CD8-positive, alpha-beta memory T cell (primary cell): ENCODE measurements around the gene FRMD8. TPM values are rescaled to one million over a fixed set of nuclear protein-coding genes. Genes with fewer than 3 reads are reported as not detected.

ENCODE experiments used
- CTCF ChIA-PET: fragments of 350-600 bp; sonication (Branson Sonifier 250); formaldehyde crosslinking; loops from one replicate; lab custom pipeline; 2021; ENCODE audit warnings: antibody characterized with exemption; lab: Charles Lee
- POLR2A ChIA-PET: fragments of 350-600 bp; sonication (Branson Sonifier 250); formaldehyde crosslinking; loops from one replicate; lab custom pipeline; 2021; ENCODE audit warnings: antibody characterized with exemption; lab: Charles Lee
- DNase-seq, 5 donors: peaks; one replicate each; pipeline versions ENCODE4 v3.0.0 to v3.0.0-alpha.2; 2020 to 2022; ENCODE audit warnings: mixed read lengths in 1 of 5
- H3K27ac ChIP-seq: one replicate; pipeline ENCODE4 v1.7.0; 2013; ENCODE audit warnings: low read depth, mild to moderate bottlenecking, low read length, moderate library complexity
- H3K27me3 ChIP-seq: 2 replicates; pipeline ENCODE4 v1.7.0; 2013; ENCODE audit warnings: low read length, mild to moderate bottlenecking; ENCODE audit not compliant: insufficient read depth, poor library complexity, severe bottlenecking
- H3K36me3 ChIP-seq: 2 replicates; pipeline ENCODE4 v1.7.0; 2013; ENCODE audit warnings: mild to moderate bottlenecking, low read length, moderate library complexity; ENCODE audit not compliant: insufficient read depth
- H3K4me1 ChIP-seq: 2 replicates; pipeline ENCODE4 v1.7.0; 2013; ENCODE audit warnings: mild to moderate bottlenecking, low read length, moderate library complexity; ENCODE audit not compliant: insufficient read depth
- H3K4me3 ChIP-seq: 2 replicates; pipeline ENCODE4 v1.7.0; 2013; ENCODE audit warnings: mild to moderate bottlenecking, low read length
- H3K9me3 ChIP-seq: 2 replicates; pipeline ENCODE4 v1.7.0; 2013; ENCODE audit warnings: mild to moderate bottlenecking, low read length
- H3K27ac Mint-ChIP-seq, 8 donors: one replicate each; pipeline ENCODE4 v1.8.0; 2020 to 2021; ENCODE audit warnings: mixed read lengths in 8 of 8, mild to moderate bottlenecking in 6 of 8, inconsistent platforms in 3 of 8, moderate library complexity in 3 of 8
- H3K27me3 Mint-ChIP-seq, 2 donors: one replicate each; pipeline ENCODE4 v1.8.0; 2020 to 2021; ENCODE audit warnings: mixed read lengths in 2 of 2, mild to moderate bottlenecking in 1 of 2, moderate library complexity in 1 of 2
- H3K36me3 Mint-ChIP-seq, 3 donors: one replicate each; pipeline ENCODE4 v1.8.0; 2020 to 2021; ENCODE audit warnings: mixed read lengths in 3 of 3, inconsistent platforms in 1 of 3, mild to moderate bottlenecking in 1 of 3
- H3K4me1 Mint-ChIP-seq, 3 donors: one replicate each; pipeline ENCODE4 v1.8.0; 2020 to 2021; ENCODE audit warnings: mixed read lengths in 3 of 3, inconsistent platforms in 1 of 3, mild to moderate bottlenecking in 1 of 3
- H3K4me3 Mint-ChIP-seq, 7 donors: one replicate each; pipeline ENCODE4 v1.8.0; 2020 to 2021; ENCODE audit warnings: mixed read lengths in 7 of 7, mild to moderate bottlenecking in 6 of 7, moderate library complexity in 4 of 7, inconsistent platforms in 2 of 7
- H3K9me3 Mint-ChIP-seq, 5 donors: one replicate each; pipeline ENCODE4 v1.8.0; 2020 to 2022; ENCODE audit warnings: mixed read lengths in 5 of 5, mild to moderate bottlenecking in 3 of 5, moderate library complexity in 2 of 5, inconsistent platforms in 1 of 5
- polyA plus RNA-seq: library from polyadenylated mRNA; unstranded; fragments of 300-500 nt; fragmentation: Illumina TruSeq; gene quantifications from one replicate; pipeline ENCODE4 v1.2.3, GENCODE V29; 2021
- total RNA-seq, 2 experiments: library from RNA; stranded (reverse); gene quantifications; one replicate each; pipeline ENCODE4 v1.2.3, GENCODE V29; 2021

Gene FRMD8
- total and polyA plus RNA-seq, 3 experiments from 2014 or later = 44.9 to 60.6 (median 49.8) TPM

GRCh38 chr11:65427691-65428577 lies 41.5 kb downstream of the FRMD8 start:
- peak in 3 of 5 donors; percentile 27 to 54 (median 30) for DNase-seq
- POLR2A ChIA-PET = interaction anchor here (1.0 to 20.1 kb wide), 3 partner anchors 9 to 76 kb away, joined by 3 to 1366 read pairs (median 5); partner anchors contain the start of gene MALAT1

DNA sequence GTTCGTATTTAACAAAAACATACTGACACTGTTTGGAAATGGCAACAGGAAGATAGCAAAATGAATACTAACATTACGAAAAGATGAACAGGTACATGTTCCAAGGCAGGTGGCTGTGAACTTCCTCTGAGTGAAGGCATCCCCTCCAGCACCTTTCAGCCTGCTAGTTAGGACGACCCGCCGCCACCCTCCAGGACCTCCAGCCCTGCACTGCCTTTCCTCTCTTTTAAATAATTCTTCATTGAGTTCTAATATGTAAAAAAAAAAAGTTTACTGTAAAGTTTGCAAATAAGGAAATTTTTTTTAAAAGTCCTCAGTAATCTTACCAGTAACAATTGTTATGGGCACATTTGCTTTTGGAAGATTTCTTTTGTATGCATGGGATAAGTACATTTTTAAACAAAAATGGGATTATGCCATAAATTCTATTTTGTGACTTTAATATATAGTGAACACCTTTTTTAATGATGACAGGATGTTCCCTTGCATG lies 42.2 kb downstream of the FRMD8 start:
- peaks cover 70% of the 10 kb centered on the region for H3K4me1 ChIP-seq
- peak overlapping the region; percentile 98 for H3K27ac ChIP-seq
- CTCF ChIA-PET = interaction anchor here (0.7 to 2.2 kb wide), 4 partner anchors 9 to 40 kb away, joined by 3 to 15 read pairs (median 5); no protein-coding TSS in a partner anchor
- Mint-ChIP-seq H3K4me3 (peak overlapping the region; percentile 93 to 97 (median 94)), H3K9me3 (no peaks in the 10 kb centered on the region), H3K27me3 (peaks cover 0 to 6% of the 10 kb centered on the region in 2 donors), H3K36me3 (peaks cover 24 to 55% (median 26%) of the 10 kb centered on the region in 3 donors), H3K4me1 (peaks cover 76 to 79% (median 79%) of the 10 kb centered on the region in 3 donors), H3K27ac (peak overlapping the region; percentile 94 to 100 (median 97))
- peaks cover 5% of the 10 kb centered on the region for H3K36me3 ChIP-seq
- POLR2A ChIA-PET = interaction anchor here (1.5 to 20.1 kb wide), 2 partner anchors 11 to 75 kb away, joined by 9 to 1366 read pairs; partner anchors contain the start of gene MALAT1
- peak overlapping the region; percentile 89 for H3K4me3 ChIP-seq
- no peaks in the 10 kb centered on the region for H3K9me3 ChIP-seq
- DNase-seq = peak in 2 of 5 donors; percentile 23 to 40
- H3K27me3 ChIP-seq = no peaks in the 10 kb centered on the region

More at GRCh38 chr11:65427691-65428577, 41.5 kb downstream of the FRMD8 start:
- Mint-ChIP-seq H3K4me3 (peak overlapping the region; percentile 93 to 97 (median 94)), H3K4me1 (peaks cover 71 to 73% (median 72%) of the 10 kb centered on the region in 3 donors), H3K9me3 (peaks cover 0 to under 1% (median 0%) of the 10 kb centered on the region in 5 donors), H3K27me3 (peaks cover 0 to 12% of the 10 kb centered on the region in 2 donors), H3K27ac (peak overlapping the region; percentile 94 to 100 (median 97)), H3K36me3 (peaks cover 26 to 57% (median 28%) of the 10 kb centered on the region in 3 donors)
- peak overlapping the region; percentile 89 for H3K4me3 ChIP-seq
- peaks cover 6% of the 10 kb centered on the region for H3K36me3 ChIP-seq
- H3K4me1 ChIP-seq = peaks cover 66% of the 10 kb centered on the region
- H3K27ac ChIP-seq = peak overlapping the region; percentile 98
- CTCF ChIA-PET = interaction anchor here (1.2 to 1.6 kb wide), 2 partner anchors 11 to 13 kb away, joined by 3 to 4 read pairs; no protein-coding TSS in a partner anchor
- no peaks in the 10 kb centered on the region for H3K27me3 ChIP-seq
- H3K9me3 ChIP-seq = no peaks in the 10 kb centered on the region

DNA sequence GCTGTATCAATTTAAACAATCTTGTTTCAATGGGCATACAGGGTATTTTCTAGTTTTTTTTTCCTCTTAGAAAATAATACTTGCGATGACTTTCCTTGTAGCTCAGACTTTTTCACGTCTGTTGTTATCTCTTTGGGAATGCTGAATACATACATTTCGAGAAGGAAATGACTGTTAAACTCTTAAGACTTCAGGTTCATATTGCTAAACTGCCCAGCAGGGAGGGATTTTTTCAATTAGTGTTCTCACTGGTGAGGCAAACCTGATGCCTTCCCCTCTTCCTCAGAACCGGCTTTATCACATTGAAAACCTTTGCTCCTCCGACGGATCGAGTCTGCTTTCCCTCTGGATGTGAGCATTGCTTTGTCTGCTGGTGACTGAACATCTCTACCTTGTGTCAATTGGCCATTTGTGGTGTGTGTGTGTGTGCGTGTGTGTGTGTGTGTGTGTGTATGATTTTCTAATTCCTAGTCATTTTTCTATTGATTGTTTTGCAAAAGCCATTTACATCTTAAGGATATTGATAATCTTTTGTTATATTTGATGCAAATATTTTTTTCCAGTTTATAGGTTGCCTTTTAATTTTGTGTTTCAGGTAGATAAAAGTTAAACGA lies 42.7 kb downstream of the FRMD8 start:
- Mint-ChIP-seq H3K9me3 (no peaks in the 10 kb centered on the region), H3K4me1 (peaks cover 76 to 85% (median 84%) of the 10 kb centered on the region in 3 donors), H3K4me3 (peak overlapping the region; percentile 93 to 97 (median 94)), H3K27me3 (peaks cover 0 to 3% of the 10 kb centered on the region in 2 donors), H3K36me3 (peaks cover 20 to 53% (median 23%) of the 10 kb centered on the region in 3 donors), H3K27ac (peak overlapping the region; percentile 94 to 100 (median 97))
- H3K36me3 ChIP-seq = no peaks in the 10 kb centered on the region
- no peaks in the 10 kb centered on the region for H3K27me3 ChIP-seq
- H3K27ac ChIP-seq = peak overlapping the region; percentile 98
- peak overlapping the region; percentile 51 for H3K4me3 ChIP-seq
- POLR2A ChIA-PET = interaction anchor here (1.5 to 20.1 kb wide), 3 partner anchors 9 to 74 kb away, joined by 9 to 1366 read pairs (median 23); partner anchors contain the start of gene MALAT1
- peaks cover 73% of the 10 kb centered on the region for H3K4me1 ChIP-seq
- peak in 2 of 5 donors; percentile 10 to 42 for DNase-seq
- CTCF ChIA-PET = interaction anchor here (0.7 to 2.2 kb wide), 5 partner anchors 9 to 68 kb away, joined by 3 to 15 read pairs (median 4); no protein-coding TSS in a partner anchor
- no peaks in the 10 kb centered on the region for H3K9me3 ChIP-seq

GRCh38 chr11:65429724-65430405 lies 43.4 kb downstream of the FRMD8 start:
- Mint-ChIP-seq H3K4me1 (peaks cover 82 to 92% (median 91%) of the 10 kb centered on the region in 3 donors), H3K4me3 (peak overlapping the region; percentile 93 to 97 (median 94)), H3K36me3 (peaks cover 18 to 53% (median 20%) of the 10 kb centered on the region in 3 donors), H3K27me3 (peaks cover 0 to 3% of the 10 kb centered on the region in 2 donors), H3K27ac (peak overlapping the region; percentile 94 to 100 (median 97)), H3K9me3 (no peaks in the 10 kb centered on the region)
- H3K9me3 ChIP-seq = no peaks in the 10 kb centered on the region
- peak overlapping the region; percentile 55 for H3K27ac ChIP-seq
- peaks cover 76% of the 10 kb centered on the region for H3K4me1 ChIP-seq
- H3K4me3 ChIP-seq = peak overlapping the region; percentile 51
- H3K36me3 ChIP-seq = no peaks in the 10 kb centered on the region
- no peaks in the 10 kb centered on the region for H3K27me3 ChIP-seq
- DNase-seq = peak in 2 of 5 donors; percentile 54 to 71
- ChIA-PET POLR2A (interaction anchor here (0.6 to 20.1 kb wide), 7 partner anchors 9 to 74 kb away, joined by 3 to 1366 read pairs (median 9); partner anchors contain the start of gene MALAT1), CTCF (interaction anchor here (1.0 to 2.2 kb wide), 6 partner anchors 11 to 74 kb away, joined by 3 to 15 read pairs (median 5); partner anchors contain the start of gene MALAT1)

DNA sequence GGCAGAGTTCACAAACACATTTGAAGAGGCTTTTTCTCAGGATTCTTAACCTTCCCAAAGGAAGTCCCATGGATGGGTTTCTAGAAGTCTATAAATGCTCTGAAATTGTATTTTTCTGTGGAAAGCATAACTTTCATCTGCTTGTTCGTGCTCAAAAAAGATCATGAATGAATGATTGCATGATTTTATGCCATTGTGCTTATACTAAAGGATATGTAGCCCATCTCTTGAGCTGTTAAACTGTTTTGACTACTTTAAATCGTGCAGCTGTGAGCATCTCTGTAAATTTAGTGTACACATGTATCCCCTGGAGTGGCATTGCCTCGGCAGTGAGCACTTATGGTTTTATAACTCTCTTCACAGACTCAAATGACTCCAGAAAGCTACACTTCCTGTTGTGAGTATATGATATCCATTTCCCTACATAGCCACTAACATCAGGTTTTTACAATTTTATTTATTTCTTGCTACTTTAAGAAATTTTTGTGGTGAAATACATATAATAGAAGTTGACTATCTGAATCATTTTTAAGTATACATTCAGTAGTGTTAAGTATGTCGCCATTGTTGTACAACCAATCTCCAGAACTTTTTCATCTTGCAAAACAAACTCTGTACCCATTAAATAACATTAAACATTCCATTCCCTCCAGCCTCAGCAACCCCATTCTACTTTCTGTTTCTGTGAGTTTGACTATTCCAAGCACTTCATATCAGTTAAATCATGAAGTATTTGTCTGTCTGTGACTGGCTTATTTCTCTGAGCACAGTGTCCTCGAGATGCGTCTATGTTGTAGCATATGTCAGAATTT lies 44.2 kb downstream of the FRMD8 start:
- Histone ChIP-seq H3K27me3 (no peaks in the 10 kb centered on the region), H3K36me3 (peaks cover 7% of the 10 kb centered on the region), H3K4me3 (peak overlapping the region; percentile 51), H3K4me1 (peaks cover 76% of the 10 kb centered on the region), H3K9me3 (no peaks in the 10 kb centered on the region), H3K27ac (peak overlapping the region; percentile 55)
- peak overlapping the region; percentile 94 to 100 (median 97) for H3K27ac Mint-ChIP-seq
- ChIA-PET POLR2A (interaction anchor here (0.6 to 20.1 kb wide), 6 partner anchors 9 to 73 kb away, joined by 5 to 1366 read pairs (median 10); partner anchors contain the start of gene MALAT1), CTCF (interaction anchor here (1.0 to 2.2 kb wide), 5 partner anchors 14 to 73 kb away, joined by 3 to 15 read pairs (median 6); partner anchors contain the start of gene MALAT1)
- H3K27me3 Mint-ChIP-seq = peaks cover 0 to 3% of the 10 kb centered on the region in 2 donors
- H3K4me1 Mint-ChIP-seq = peaks cover 87 to 99% (median 96%) of the 10 kb centered on the region in 3 donors
- DNase-seq = peak in 2 of 5 donors; percentile 47 to 48
- peaks cover 17 to 54% (median 21%) of the 10 kb centered on the region in 3 donors for H3K36me3 Mint-ChIP-seq
- peak overlapping the region; percentile 93 to 97 (median 94) for H3K4me3 Mint-ChIP-seq
- no peaks in the 10 kb centered on the region for H3K9me3 Mint-ChIP-seq

GRCh38 chr11:65431451-65432099 lies 45.1 kb downstream of the FRMD8 start:
- no peak overlapping the region for H3K4me3 ChIP-seq
- Mint-ChIP-seq H3K4me1 (peaks cover 90 to 98% (median 98%) of the 10 kb centered on the region in 3 donors), H3K27me3 (no peaks in the 10 kb centered on the region), H3K4me3 (peak overlapping the region; percentile 44 to 72 (median 61)), H3K36me3 (peaks cover 11 to 55% (median 12%) of the 10 kb centered on the region in 3 donors), H3K27ac (peak overlapping the region in 7 of 8 donors; percentile 87 to 98 (median 91)), H3K9me3 (no peaks in the 10 kb centered on the region)
- ChIA-PET POLR2A (interaction anchor here (0.5 to 1.5 kb wide), 5 partner anchors 9 to 71 kb away, joined by 3 to 16 read pairs (median 7); partner anchors contain the start of gene NEAT1), CTCF (interaction anchor here (0.9 to 1.5 kb wide), 4 partner anchors 15 to 77 kb away, joined by 3 to 19 read pairs (median 4); no protein-coding TSS in a partner anchor)
- no peaks in the 10 kb centered on the region for H3K9me3 ChIP-seq
- H3K36me3 ChIP-seq = peaks cover 8% of the 10 kb centered on the region
- peak in 3 of 5 donors; percentile 72 to 81 (median 78) for DNase-seq
- peak overlapping the region; percentile 55 for H3K27ac ChIP-seq
- H3K4me1 ChIP-seq = peaks cover 74% of the 10 kb centered on the region
- no peaks in the 10 kb centered on the region for H3K27me3 ChIP-seq
